ENCODE results near the gene MLLT6.
A peak's percentile ranks its signal among the peaks of the same experiment; 100 is the strongest.

MLLT6 gene

GRCh38 chr17:38751144-38751807 is 46.2 kb downstream of the MLLT6 start:
- TF ChIP-seq POLR2AphosphoS5 (IDR thresholded peaks at IDR 0.05; ENCODE audit: low read depth, low read length), result no peak
- TF ChIP-seq SIN3A (IDR thresholded peaks at IDR 0.05; ENCODE audit: borderline replicate concordance, insufficient read depth, low read length), result no peak
- no peak for TF ChIP-seq REST (IDR thresholded peaks at IDR 0.05; ENCODE audit: insufficient read depth in 1 of 2, low read depth in 2 of 2, low read length in 2 of 2)
- TF ChIP-seq FOXP2 (optimal IDR thresholded peaks at IDR 0.05; ENCODE audit: borderline replicate concordance, extremely low read depth, extremely low read length, insufficient read depth), result no peak
- no peak for TF ChIP-seq TAF1 (IDR thresholded peaks at IDR 0.05; ENCODE audit: borderline replicate concordance, insufficient read depth, low read length)

- TF ChIP-seq TAF1 (IDR thresholded peaks at IDR 0.05; ENCODE audit: borderline replicate concordance, insufficient read depth, low read length) (0 out of 2 replicates have a peak, but pooled peaks have one; percentile 53), SIN3A (IDR thresholded peaks at IDR 0.05; ENCODE audit: borderline replicate concordance, insufficient read depth, low read length) (no peak; the same call in 1 of the 2 replicates), REST (IDR thresholded peaks at IDR 0.05; ENCODE audit: insufficient read depth in 1 of 2, low read depth in 2 of 2, low read length in 2 of 2) (peak in 1 of 2 experiments; percentile 20; a peak in 1 of 4 replicates)
These were observed 46.8 kb downstream of the MLLT6 start for GRCh38 chr17:38751808-38752307.

GRCh38 chr17:38752308-38753070 is 47.4 kb downstream of the MLLT6 start, which contains the start of gene PSMB3:
Gene PSMB3, plus strand, starts transcription at chr17:38752741. Its CDS starts 86 bp downstream, at chr17:38752827.
- TF ChIP-seq POLR2AphosphoS5 (IDR thresholded peaks at IDR 0.05; ENCODE audit: low read depth, low read length) (peak; percentile 77), REST (IDR thresholded peaks at IDR 0.05; ENCODE audit: insufficient read depth in 1 of 2, low read depth in 2 of 2, low read length in 2 of 2) (peak; percentile 25 to 50; a peak in 1 of 4 replicates), SIN3A (IDR thresholded peaks at IDR 0.05; ENCODE audit: borderline replicate concordance, insufficient read depth, low read length) (peak; percentile 71; the same call in 1 of the 2 replicates), FOXP2 (optimal IDR thresholded peaks at IDR 0.05; ENCODE audit: borderline replicate concordance, extremely low read depth, extremely low read length, insufficient read depth) (peak; percentile 71), TAF1 (IDR thresholded peaks at IDR 0.05; ENCODE audit: borderline replicate concordance, insufficient read depth, low read length) (peak; percentile 82; the same call in 1 of the 2 replicates)

GRCh38 chr17:38753071-38753506 is 48.0 kb downstream of the MLLT6 start:
- TF ChIP-seq SIN3A (IDR thresholded peaks at IDR 0.05; ENCODE audit: borderline replicate concordance, insufficient read depth, low read length), result no peak
- no peak for TF ChIP-seq TAF1 (IDR thresholded peaks at IDR 0.05; ENCODE audit: borderline replicate concordance, insufficient read depth, low read length)
- TF ChIP-seq REST (IDR thresholded peaks at IDR 0.05; ENCODE audit: insufficient read depth in 1 of 2, low read depth in 2 of 2, low read length in 2 of 2), result no peak
- TF ChIP-seq POLR2AphosphoS5 (IDR thresholded peaks at IDR 0.05; ENCODE audit: low read depth, low read length), result no peak
- TF ChIP-seq FOXP2 (optimal IDR thresholded peaks at IDR 0.05; ENCODE audit: borderline replicate concordance, extremely low read depth, extremely low read length, insufficient read depth), result no peak
